Activated CD4-positive, alpha-beta memory T cell treated with anti-CD3 and anti-CD28 coated beads for 36 hours (primary cell): Measurements from ENCODE around the gene OR4K2. TPM values are rescaled to one million over a fixed set of nuclear protein-coding genes. Genes with fewer than 3 reads are reported as not detected.

Source experiments
- CTCF ChIA-PET: fragments of 350-600 bp; sonication (Branson Sonifier 250); formaldehyde crosslinking; loops from one replicate; lab custom pipeline; 2021; ENCODE audit warnings: antibody characterized with exemption, inconsistent platforms; lab: Charles Lee
- POLR2A ChIA-PET: fragments of 350-600 bp; sonication (Branson Sonifier 250); formaldehyde crosslinking; loops from one replicate; lab custom pipeline; 2021; ENCODE audit warnings: antibody characterized with exemption; lab: Charles Lee
- DNase-seq: peaks from one replicate; pipeline ENCODE4 v3.0.0-alpha.2; 2020
- H3K27ac Mint-ChIP-seq: one replicate; pipeline ENCODE4 v1.8.0; 2021; ENCODE audit warnings: mixed read lengths
- H3K27me3 Mint-ChIP-seq: one replicate; pipeline ENCODE4 v1.8.0; 2021; ENCODE audit warnings: mixed read lengths
- H3K36me3 Mint-ChIP-seq: one replicate; pipeline ENCODE4 v1.8.0; 2021; ENCODE audit warnings: mixed read lengths
- H3K4me1 Mint-ChIP-seq: one replicate; pipeline ENCODE4 v1.8.0; 2021; ENCODE audit warnings: low read depth, mixed read lengths
- H3K4me3 Mint-ChIP-seq: one replicate; pipeline ENCODE4 v1.8.0; 2021; ENCODE audit warnings: mild to moderate bottlenecking, mixed read lengths
- H3K9me3 Mint-ChIP-seq: one replicate; pipeline ENCODE4 v1.8.0; 2021; ENCODE audit warnings: mixed read lengths
- intact Hi-C: fragments of 100-400 bp; cut with micrococcal nuclease; formaldehyde crosslinking; loops from one replicate; pipeline ENCODE4 v1.15.1; 2023
- total RNA-seq, 2 experiments: library from RNA; stranded (reverse); gene quantifications; one replicate each; pipeline ENCODE4 v1.2.3, GENCODE V29; 2021

OR4K2 gene
- total RNA-seq, 2 experiments from 2014 or later: not detected

DNA sequence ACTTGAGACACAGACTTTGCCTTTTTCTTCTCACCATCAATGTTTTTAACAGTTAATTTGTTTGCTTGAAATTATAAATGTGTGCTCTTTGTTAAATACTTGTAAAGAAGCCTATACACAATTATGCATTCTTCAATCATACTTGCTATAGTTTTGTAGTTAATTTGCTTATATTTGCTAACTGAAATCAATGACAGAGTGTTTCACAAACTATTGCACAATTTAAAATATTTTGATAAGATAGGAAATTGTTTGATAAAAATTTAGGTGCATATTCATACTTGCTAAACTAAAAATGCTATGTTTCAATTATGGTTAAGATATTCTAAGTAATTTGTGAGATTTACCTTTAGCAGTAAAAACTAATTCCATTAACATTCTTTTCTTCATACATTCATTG is 31.7 kb downstream of the OR4K2 start:
- peaks cover under 1% of the 10 kb centered on the region for H3K9me3 Mint-ChIP-seq
- intact Hi-C loops: no loop called here
- H3K36me3 Mint-ChIP-seq: no peaks in the 10 kb centered on the region
- no peak overlapping the region for H3K4me3 Mint-ChIP-seq
- ChIA-PET POLR2A (no interaction called here), CTCF (no interaction called here)
- H3K27me3 Mint-ChIP-seq: no peaks in the 10 kb centered on the region
- no peak overlapping the region for H3K27ac Mint-ChIP-seq
- no peaks in the 10 kb centered on the region for H3K4me1 Mint-ChIP-seq
- no peak for DNase-seq

DNA sequence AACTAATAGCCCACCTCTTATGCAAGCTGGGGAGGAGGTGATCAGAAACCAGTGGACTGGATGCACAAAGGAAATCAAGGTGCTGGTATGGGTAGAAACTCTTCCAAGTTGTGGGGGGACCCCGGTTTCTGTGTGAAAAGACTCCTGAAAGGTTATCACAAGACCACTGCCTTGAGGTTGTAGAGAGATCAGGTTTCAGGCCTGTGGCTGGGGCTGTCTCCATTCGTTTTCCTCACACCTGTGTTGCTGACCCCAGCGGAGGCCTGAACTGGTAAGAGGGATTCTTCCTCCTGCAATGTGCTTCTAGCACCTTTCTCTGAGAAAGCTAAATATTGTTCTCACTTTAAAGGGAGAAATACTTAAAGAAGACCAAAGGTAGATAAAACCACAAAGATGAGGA is 36.2 kb downstream of the OR4K2 start:
- DNase-seq: no peak
- peaks cover 2% of the 10 kb centered on the region for H3K9me3 Mint-ChIP-seq
- ChIA-PET CTCF (no interaction called here), POLR2A (no interaction called here)
- no peaks in the 10 kb centered on the region for H3K27me3 Mint-ChIP-seq
- H3K36me3 Mint-ChIP-seq: no peaks in the 10 kb centered on the region
- intact Hi-C loops: no loop called here
- H3K4me3 Mint-ChIP-seq: no peak overlapping the region
- H3K4me1 Mint-ChIP-seq: no peaks in the 10 kb centered on the region
- H3K27ac Mint-ChIP-seq: no peak overlapping the region

DNA sequence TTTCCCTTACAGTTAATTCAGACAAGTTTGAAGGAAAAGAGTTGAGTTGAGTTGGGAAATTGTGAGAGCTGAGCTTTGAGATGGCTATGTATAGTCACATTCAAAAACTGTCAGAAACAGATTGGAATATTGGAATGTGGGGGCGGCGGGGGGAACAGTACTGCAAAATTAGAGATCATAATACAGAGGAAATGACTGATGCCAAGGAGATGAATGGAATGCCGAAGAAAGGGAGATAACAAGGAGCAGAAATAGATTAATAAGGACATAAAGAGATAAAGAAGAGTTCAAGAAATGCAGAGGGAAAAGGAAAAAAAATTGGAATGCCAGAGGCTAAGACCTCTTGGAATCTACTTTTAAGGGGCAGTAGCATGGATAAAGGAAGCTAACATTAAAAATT is 42.3 kb downstream of the OR4K2 start:
- ChIA-PET POLR2A (no interaction called here), CTCF (interaction anchor here (0.8 kb wide), 1 partner anchor 10 kb away, joined by 3 read pairs; no protein-coding TSS in a partner anchor)
- DNase-seq: no peak
- intact Hi-C loops: no loop called here
- Mint-ChIP-seq H3K27me3 (no peaks in the 10 kb centered on the region), H3K9me3 (no peaks in the 10 kb centered on the region), H3K36me3 (no peaks in the 10 kb centered on the region), H3K27ac (no peak overlapping the region), H3K4me3 (no peak overlapping the region), H3K4me1 (no peaks in the 10 kb centered on the region)

DNA sequence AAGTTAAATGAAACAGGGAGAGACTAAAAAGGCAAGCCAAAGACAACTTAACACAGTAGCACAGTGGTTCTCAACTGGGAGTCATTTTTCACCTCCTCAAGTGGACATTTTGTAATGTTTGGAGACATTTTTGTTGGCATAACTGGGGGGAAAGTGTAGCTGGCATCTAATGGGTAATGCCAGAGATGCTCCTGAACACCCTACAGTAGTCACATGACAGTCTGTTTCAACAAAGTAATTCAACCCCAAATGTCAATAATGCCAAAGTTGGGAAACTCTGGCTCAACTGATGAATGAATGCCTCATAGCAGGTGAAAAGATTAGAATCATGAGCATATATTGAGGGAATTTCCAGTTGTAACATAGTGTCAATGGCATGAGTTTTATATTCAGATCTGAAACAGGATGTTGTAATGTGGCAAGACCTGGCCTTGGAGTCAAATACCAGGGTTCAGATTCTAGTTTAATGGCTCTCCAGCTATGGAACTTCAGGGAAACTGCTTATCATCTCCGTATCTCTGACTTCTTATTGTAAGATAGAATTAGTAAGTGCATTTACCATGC is 43.1 kb downstream of the OR4K2 start:
- DNase-seq: no peak
- ChIA-PET CTCF (interaction anchor here (0.8 kb wide), 1 partner anchor 11 kb away, joined by 3 read pairs; no protein-coding TSS in a partner anchor), POLR2A (no interaction called here)
- H3K27ac Mint-ChIP-seq: no peak overlapping the region
- H3K9me3 Mint-ChIP-seq: no peaks in the 10 kb centered on the region
- intact Hi-C loops: no loop called here
- H3K4me3 Mint-ChIP-seq: no peak overlapping the region
- H3K36me3 Mint-ChIP-seq: no peaks in the 10 kb centered on the region
- H3K4me1 Mint-ChIP-seq: no peaks in the 10 kb centered on the region
- no peaks in the 10 kb centered on the region for H3K27me3 Mint-ChIP-seq

DNA sequence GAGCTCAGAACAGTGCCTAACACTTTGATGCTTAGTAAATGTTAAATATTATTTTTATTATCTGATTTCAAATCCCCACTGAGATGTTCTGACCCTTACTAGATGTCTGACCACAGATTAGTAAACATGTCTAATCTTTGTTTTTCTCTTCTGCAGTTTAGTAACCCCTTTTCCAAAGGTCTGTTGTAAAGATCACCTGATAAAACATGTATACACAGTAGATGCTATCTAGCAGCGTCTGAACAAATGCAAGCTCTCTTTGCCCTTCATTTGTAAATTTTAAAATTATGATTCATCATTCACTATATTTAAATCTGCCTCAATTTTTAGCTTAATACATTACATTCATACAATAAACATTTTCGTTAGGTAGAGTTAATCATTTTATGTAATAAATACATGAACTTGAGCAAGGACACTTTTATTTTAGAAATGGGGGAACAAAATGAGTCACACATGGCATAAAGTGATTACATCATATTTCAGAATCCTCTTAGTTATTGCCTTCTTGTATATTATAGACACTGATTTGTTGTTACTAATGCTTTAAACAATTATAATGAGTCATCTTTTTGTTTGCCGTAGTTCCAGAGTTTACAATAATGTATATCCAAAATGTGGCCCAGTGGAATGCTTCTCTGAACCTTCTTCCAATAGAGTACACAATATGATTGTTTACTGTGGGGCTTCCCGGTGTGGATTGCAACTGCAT is 43.8 kb downstream of the OR4K2 start:
- no peaks in the 10 kb centered on the region for H3K27me3 Mint-ChIP-seq
- no peaks in the 10 kb centered on the region for H3K9me3 Mint-ChIP-seq
- POLR2A ChIA-PET: no interaction called here
- DNase-seq: no peak
- CTCF ChIA-PET: no interaction called here
- intact Hi-C loops: no loop called here
- no peak overlapping the region for H3K27ac Mint-ChIP-seq
- H3K4me3 Mint-ChIP-seq: no peak overlapping the region
- H3K36me3 Mint-ChIP-seq: no peaks in the 10 kb centered on the region
- no peaks in the 10 kb centered on the region for H3K4me1 Mint-ChIP-seq

GRCh38 chr14:19920021-19920657 is 45.2 kb downstream of the OR4K2 start, which contains the start of gene OR4K5:
TSS of gene OR4K5 (plus strand) at chr14:19920607. CDS start at chr14:19920607, 0 bp downstream.
- Mint-ChIP-seq H3K4me3 (no peak within 1 kb of the TSS), H3K4me1 (no peaks in the 10 kb centered on the region), H3K27me3 (no peaks in the 10 kb centered on the region), H3K27ac (no peak within 1 kb of the TSS), H3K36me3 (no peaks in the 10 kb centered on the region), H3K9me3 (no peaks in the 10 kb centered on the region)
- ChIA-PET CTCF (no interaction called here), POLR2A (no interaction called here)
- no peak for DNase-seq
- intact Hi-C loops: no loop called here

DNA sequence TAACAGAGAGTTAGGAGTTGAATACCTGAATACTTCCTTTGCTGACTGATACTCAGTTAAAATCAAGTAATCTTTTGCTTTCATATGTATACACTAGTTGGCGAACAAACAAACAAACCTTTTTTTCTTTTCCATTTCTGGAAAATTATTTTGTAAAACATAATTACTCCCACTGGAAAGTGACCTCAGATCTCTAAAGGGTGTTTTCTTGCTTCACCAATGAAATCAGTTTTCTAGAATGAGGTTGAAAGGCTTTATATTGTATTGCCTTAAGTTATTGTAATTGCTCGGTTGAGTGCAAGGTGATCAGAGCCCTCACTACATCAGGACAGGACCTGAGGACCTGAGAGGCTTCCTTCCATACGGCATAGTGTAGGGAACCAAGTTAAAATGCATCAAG is 55.7 kb downstream of the OR4K2 start, which contains the start of gene OR4K1:
Gene OR4K1, plus strand, starts transcription at position 301 of the 400 bp plus-strand sequence. CDS start 4,750 bp downstream, outside the sequence.
- no peak within 1 kb of the TSS for H3K27ac Mint-ChIP-seq
- no peak within 1 kb of the TSS for H3K4me3 Mint-ChIP-seq
- no peaks in the 10 kb centered on the region for H3K4me1 Mint-ChIP-seq
- CTCF ChIA-PET: no interaction called here
- H3K9me3 Mint-ChIP-seq: no peaks in the 10 kb centered on the region
- H3K27me3 Mint-ChIP-seq: no peaks in the 10 kb centered on the region
- intact Hi-C loops: no loop called here
- no peaks in the 10 kb centered on the region for H3K36me3 Mint-ChIP-seq
- no peak for DNase-seq
- POLR2A ChIA-PET: no interaction called here

Other genes with a start within 250 kb of the OR4K2 start
- gene OR11H2, start 161.3 kb upstream of the OR4K2 start, total RNA-seq: not detected
- not detected for gene OR4Q3, start 131.6 kb upstream of the OR4K2 start, total RNA-seq
- not detected for gene OR4M1, start 101.6 kb upstream of the OR4K2 start, total RNA-seq
- gene OR4N2, start 71.4 kb upstream of the OR4K2 start, total RNA-seq: not detected
- not detected for gene OR4K5, start 45.5 kb downstream of the OR4K2 start, total RNA-seq
- gene OR4K1, start 55.8 kb downstream of the OR4K2 start, total RNA-seq: not detected
- gene OR4K15, start 100.4 kb downstream of the OR4K2 start, total RNA-seq: not detected
- not detected for gene OR4Q2, start 127.0 kb downstream of the OR4K2 start, total RNA-seq
- not detected for gene OR4K14, start 144.2 kb downstream of the OR4K2 start, total RNA-seq
- gene OR4K13, start 160.9 kb downstream of the OR4K2 start, total RNA-seq: not detected
- not detected for gene OR4L1, start 184.9 kb downstream of the OR4K2 start, total RNA-seq
- gene OR4K17, start 235.6 kb downstream of the OR4K2 start, total RNA-seq: not detected